ENCODE measurements around the gene CHIC2.

CHIC2 gene

GRCh38 chr4:54066088-54066415 lies 1.6 kb upstream of the CHIC2 start:
- no peak for TF ChIP-seq CTCF (IDR thresholded peaks at IDR 0.05; ENCODE audit: low read depth, low read length)
- TF ChIP-seq EZH2phosphoT487 (IDR thresholded peaks at IDR 0.05; ENCODE audit: low read depth) = no peak
- H3K27ac ChIP-seq (ENCODE audit: low read length) = no peak overlapping the region
- H2AFZ ChIP-seq (ENCODE audit: low read depth, low read length) = peak overlapping the region; percentile 99; the same call in 1 of the 2 replicates
- H3K36me3 ChIP-seq (replicated peaks; ENCODE audit: low read depth, low read length) = no peaks in the 10 kb centered on the region
- no peak overlapping the region for H3K9ac ChIP-seq (ENCODE audit: low read length)
- peaks cover 18% of the 10 kb centered on the region for H4K20me1 ChIP-seq (ENCODE audit: insufficient read depth, low read length)
- H3K27me3 ChIP-seq (ENCODE audit: low read depth, low read length) = no peaks in the 10 kb centered on the region
- H3K4me3 ChIP-seq (ENCODE audit: low read length) = no peak overlapping the region
- no peak overlapping the region for H3K4me2 ChIP-seq (ENCODE audit: low read length)
- peaks cover 14% of the 10 kb centered on the region for H3K4me1 ChIP-seq (ENCODE audit: low read length)
- H3K79me2 ChIP-seq (ENCODE audit: low read length) = peaks cover 36% of the 10 kb centered on the region
- H3K9me3 ChIP-seq (ENCODE audit: insufficient read depth, low read length) = no peaks in the 10 kb centered on the region

- Histone ChIP-seq H3K9me3 (ENCODE audit: insufficient read depth, low read length) (no peaks in the 10 kb centered on the region), H3K36me3 (replicated peaks; ENCODE audit: low read depth, low read length) (no peaks in the 10 kb centered on the region), H3K9ac (ENCODE audit: low read length) (peak overlapping the region; percentile 87), H3K4me3 (ENCODE audit: low read length) (peak overlapping the region; percentile 87), H3K4me1 (ENCODE audit: low read length) (peaks cover 14% of the 10 kb centered on the region), H2AFZ (ENCODE audit: low read depth, low read length) (peak overlapping the region; percentile 99), H3K27ac (ENCODE audit: low read length) (no peak overlapping the region), H3K27me3 (ENCODE audit: low read depth, low read length) (no peaks in the 10 kb centered on the region), H3K4me2 (ENCODE audit: low read length) (peak overlapping the region; percentile 93), H4K20me1 (ENCODE audit: insufficient read depth, low read length) (peaks cover 24% of the 10 kb centered on the region), H3K79me2 (ENCODE audit: low read length) (peaks cover 42% of the 10 kb centered on the region)
- TF ChIP-seq EZH2phosphoT487 (IDR thresholded peaks at IDR 0.05; ENCODE audit: low read depth) (no peak), CTCF (IDR thresholded peaks at IDR 0.05; ENCODE audit: low read depth, low read length) (no peak)
These were observed 1.1 kb upstream of the CHIC2 start for GRCh38 chr4:54065282-54066087.

DNA sequence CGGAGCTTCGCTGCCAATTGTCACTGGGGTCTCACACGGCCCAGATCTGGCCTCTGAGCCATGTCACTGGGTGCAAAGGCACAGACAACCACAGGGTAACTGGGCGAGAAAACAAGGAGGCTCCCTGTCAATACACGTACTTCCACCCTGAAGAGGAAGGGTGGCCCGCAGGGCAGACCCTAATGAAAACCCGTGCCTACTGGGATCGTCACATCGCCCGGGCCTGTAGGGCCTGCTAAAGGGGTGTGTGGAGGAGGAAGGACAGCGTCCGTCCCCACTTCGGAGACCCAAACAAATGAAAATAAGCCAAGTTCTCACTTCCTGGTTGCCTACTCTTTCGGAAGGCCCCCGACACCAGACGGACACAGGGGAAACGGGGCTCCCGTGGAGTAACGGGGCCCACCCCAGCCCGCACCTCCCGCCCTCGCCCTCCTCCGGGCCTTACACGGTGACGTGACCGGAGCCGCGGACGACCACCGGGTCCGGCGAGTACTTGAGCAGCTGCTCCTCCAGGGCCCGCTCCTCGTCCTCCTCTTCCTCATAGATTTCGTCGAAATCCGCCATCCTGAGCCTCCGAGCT lies 578 bp downstream of the CHIC2 start:
- Histone ChIP-seq H3K27me3 (ENCODE audit: low read depth, low read length) (no peaks in the 10 kb centered on the region), H3K79me2 (ENCODE audit: low read length) (peaks cover 58% of the 10 kb centered on the region), H3K4me2 (ENCODE audit: low read length) (peak overlapping the region; percentile 83), H3K9ac (ENCODE audit: low read length) (peak overlapping the region; percentile 97), H3K36me3 (replicated peaks; ENCODE audit: low read depth, low read length) (no peaks in the 10 kb centered on the region), H3K4me3 (ENCODE audit: low read length) (peak overlapping the region; percentile 87), H3K27ac (ENCODE audit: low read length) (peak overlapping the region; percentile 72), H2AFZ (ENCODE audit: low read depth, low read length) (peak overlapping the region; percentile 78), H3K9me3 (ENCODE audit: insufficient read depth, low read length) (no peaks in the 10 kb centered on the region), H3K4me1 (ENCODE audit: low read length) (peaks cover 14% of the 10 kb centered on the region), H4K20me1 (ENCODE audit: insufficient read depth, low read length) (peaks cover 37% of the 10 kb centered on the region)
- TF ChIP-seq EZH2phosphoT487 (IDR thresholded peaks at IDR 0.05; ENCODE audit: low read depth) (no peak), CTCF (IDR thresholded peaks at IDR 0.05; ENCODE audit: low read depth, low read length) (no peak)

- H4K20me1 ChIP-seq (ENCODE audit: insufficient read depth, low read length) = peaks cover 40% of the 10 kb centered on the region
These were observed 1.2 kb downstream of the CHIC2 start for GRCh38 chr4:54063229-54063628.

More at GRCh38 chr4:54063229-54063628, 1.2 kb downstream of the CHIC2 start:
- Histone ChIP-seq H3K9me3 (ENCODE audit: insufficient read depth, low read length) (no peaks in the 10 kb centered on the region), H2AFZ (ENCODE audit: low read depth, low read length) (no peak overlapping the region), H3K4me3 (ENCODE audit: low read length) (peak overlapping the region; percentile 87), H3K4me1 (ENCODE audit: low read length) (peaks cover 16% of the 10 kb centered on the region), H3K27me3 (ENCODE audit: low read depth, low read length) (no peaks in the 10 kb centered on the region), H3K27ac (ENCODE audit: low read length) (no peak overlapping the region), H3K9ac (ENCODE audit: low read length) (peak overlapping the region; percentile 97), H3K4me2 (ENCODE audit: low read length) (peak overlapping the region; percentile 83), H3K79me2 (ENCODE audit: low read length) (peaks cover 64% of the 10 kb centered on the region), H3K36me3 (replicated peaks; ENCODE audit: low read depth, low read length) (no peaks in the 10 kb centered on the region)
- TF ChIP-seq EZH2phosphoT487 (IDR thresholded peaks at IDR 0.05; ENCODE audit: low read depth) (no peak), CTCF (IDR thresholded peaks at IDR 0.05; ENCODE audit: low read depth, low read length) (no peak)
